Measurements from ENCODE around the gene KCNK5. TPM values are rescaled to one million over a fixed set of nuclear protein-coding genes. Genes with fewer than 3 reads are reported as not detected.

Gene KCNK5
- total and polyA plus RNA-seq, 9 of the 15 experiments (the other 6 are each of a cell fraction or from before 2014, with no cell fraction given): 1.5 to 45.8 (median 25.8) TPM

- Histone ChIP-seq H3K9me1 (ENCODE audit: control insufficient read depth, insufficient read depth, low read length) (no peaks in the 10 kb centered on the region), H3K27ac (ENCODE audit: extremely low read depth, low read depth, low read length) (no peak overlapping the region), H4K20me1 (replicated peaks; ENCODE audit: control insufficient read depth, insufficient read depth, low read length) (peaks cover 4% of the 10 kb centered on the region; the same call in 1 of the 2 replicates), H3K4me1 (replicated peaks in 1 of 2; ENCODE audit: control insufficient read depth in 2 of 2, insufficient read depth in 2 of 2, low read length in 2 of 2) (no peaks in the 10 kb centered on the region), H3K79me2 (ENCODE audit: control insufficient read depth, insufficient read depth, low read length) (no peaks in the 10 kb centered on the region), H3K27me3 (ENCODE audit: control insufficient read depth in 2 of 2, insufficient read depth in 2 of 2, low read length in 2 of 2) (no peaks in the 10 kb centered on the region), H3K9ac (ENCODE audit: insufficient read depth in 1 of 2, low read depth in 2 of 2, low read length in 2 of 2) (no peak overlapping the region), H3K36me3 (ENCODE audit: control insufficient read depth, insufficient read depth, low read length) (peaks cover 2% of the 10 kb centered on the region; the same call in 1 of the 3 replicates), H3K4me3 (no peak overlapping the region), H3K4me2 (ENCODE audit: insufficient read depth, low read length) (no peak overlapping the region), H2AFZ (ENCODE audit: low read depth, low read length) (no peak overlapping the region), H3K9me3 (replicated peaks; ENCODE audit: control insufficient read depth, insufficient read depth, low read depth, low read length) (peaks cover 1% of the 10 kb centered on the region; the same call in 1 of the 2 replicates)
- no TSS peak for BruUV-seq (replicated peaks)
- in situ Hi-C loops (cut with MboI) (no loop called here), intact Hi-C loops (cut with micrococcal nuclease) (no loop called here)
- TF ChIP-seq PKNOX1 (IDR thresholded peaks at IDR 0.05) (peak; percentile 18; the same call in 1 of the 2 replicates), MEIS2 (IDR thresholded peaks at IDR 0.05; ENCODE audit: partially characterized antibody) (peak; percentile 25), PBX2 (CRISPR knock-in tag; IDR thresholded peaks at IDR 0.05; ENCODE audit: low read depth) (no peak), PBX2 (tag; conservative IDR thresholded peaks at IDR 0.05; ENCODE audit: low read depth) (0 out of 2 replicates have a peak, but pooled peaks have one; percentile 16), CEBPG (CRISPR knock-in tag; IDR thresholded peaks at IDR 0.05) (no peak), CEBPG (tag; conservative IDR thresholded peaks at IDR 0.05 in 1 of 2, IDR thresholded peaks at IDR 0.05 in 1 of 2) (no peak)
- DNase-seq (ENCODE audit: extremely low read depth in 1 of 4, low spot score in 3 of 4): no peak
- CTCF ChIA-PET (ENCODE audit: low intra/inter-chr PET ratio): no interaction called here
- 40% methylated on average over 4 of the region's 4 CpGs for WGBS (ENCODE audit: insufficient coverage, low coverage, missing lambda C conversion rate)
- no peak for ATAC-seq
- FAIRE-seq: no peak
- POLR2A ChIA-PET: no interaction called here
Observed at GRCh38 chr6:39178804-39179203, 50.5 kb downstream of the KCNK5 start.
